SK-N-SH (cell line): ENCODE results near the gene RAB7B. TPM values are rescaled to one million over a fixed set of nuclear protein-coding genes. Genes with fewer than 3 reads are reported as not detected.

Source experiments
- CTCF ChIA-PET: fragments of 300-600, 350-600 bp; formaldehyde crosslinking; extraction: SDS; loops from one replicate; lab custom pipeline; 2021; lab: Yijun Ruan, JAX
- POLR2A ChIA-PET: fragments of 350-600 bp; sonication (Branson Sonifier 250); formaldehyde crosslinking; extraction: SDS; loops from one replicate; lab custom pipeline; 2020; ENCODE audit warnings: antibody characterized with exemption, inconsistent platforms; lab: Yijun Ruan, JAX
- DNase-seq: peaks from one replicate; pipeline ENCODE4 v3.0.0; 2012
- H2AFZ ChIP-seq: fragments of 200-600 bp; sonication (generic); 2 replicates; pipeline ENCODE4 v1.8.1; 2016; ENCODE audit warnings: antibody characterized with exemption, mild to moderate bottlenecking, low read depth
- H3F3A ChIP-seq: fragments of 200-600 bp; sonication (generic); replicated peaks from 2 replicates; pipeline ENCODE3; 2016; ENCODE audit warnings: antibody characterized with exemption, mild to moderate bottlenecking; ENCODE audit not compliant: insufficient read depth
- H3K27ac ChIP-seq, 2 experiments: fragments of 200-500 bp in 1 of 2; fragments of 200-600 bp in 1 of 2; sonication (Bioruptor generic) in 1 of 2; sonication (generic), shearing (Covaris generic) in 1 of 2; 2 replicates each; pipeline versions ENCODE4 v1.5.1 to v1.6.1; 2014 to 2016; ENCODE audit warnings: low read depth in 2 of 2, inconsistent platforms in 1 of 2, low read length in 1 of 2, mild to moderate bottlenecking in 1 of 2, mixed read lengths in 1 of 2
- H3K27me3 ChIP-seq: fragments of 200-600 bp; sonication (generic), shearing (Covaris generic); 2 replicates; pipeline ENCODE4 v1.6.1; 2016; ENCODE audit warnings: mixed run types; ENCODE audit not compliant: insufficient read depth
- H3K36me3 ChIP-seq, 2 experiments: fragments of 200-500 bp in 1 of 2; fragments of 200-600 bp in 1 of 2; sonication (Bioruptor generic) in 1 of 2; sonication (generic) in 1 of 2; replicated peaks in 1 of 2; 2 replicates each; pipeline versions ENCODE3 to v1.5.1; 2014 to 2016; ENCODE audit warnings: low read length in 1 of 2, mild to moderate bottlenecking in 1 of 2; ENCODE audit not compliant: insufficient read depth in 2 of 2, control insufficient read depth in 1 of 2
- H3K4me1 ChIP-seq, 2 experiments: fragments of 200-500 bp in 1 of 2; fragments of 200-600 bp in 1 of 2; sonication (Bioruptor generic) in 1 of 2; sonication (generic), shearing (Covaris generic) in 1 of 2; 2 replicates each; pipeline versions ENCODE4 v1.5.1 to v1.6.1; 2014 to 2016; ENCODE audit warnings: low read depth in 1 of 2, low read length in 1 of 2, mixed run types in 1 of 2; ENCODE audit not compliant: insufficient read depth in 2 of 2, control insufficient read depth in 1 of 2
- H3K4me2 ChIP-seq: fragments of 200-600 bp; sonication (generic), shearing (Covaris generic); 2 replicates; pipeline ENCODE4 v1.6.1; 2017; ENCODE audit warnings: mixed run types
- H3K4me3 ChIP-seq, 2 experiments: fragments of 200-500 bp in 1 of 2; fragments of 200-600 bp in 1 of 2; sonication (Bioruptor generic) in 1 of 2; sonication (generic), shearing (Covaris generic) in 1 of 2; 2 replicates each; pipeline versions ENCODE4 v1.5.1 to v1.8.1; 2014 to 2016; ENCODE audit warnings: low read depth in 2 of 2, inconsistent platforms in 1 of 2, low read length in 1 of 2, mild to moderate bottlenecking in 1 of 2, mixed read lengths in 1 of 2, moderate library complexity in 1 of 2
- H3K79me2 ChIP-seq: fragments of 200-600 bp; sonication (generic); 2 replicates; pipeline ENCODE4 v1.8.1; 2017; ENCODE audit warnings: mild to moderate bottlenecking; ENCODE audit not compliant: insufficient read depth
- H3K9ac ChIP-seq: fragments of 200-600 bp; sonication (generic); 2 replicates; pipeline ENCODE4 v1.6.1; 2017; ENCODE audit warnings: mixed run types
- H3K9me2 ChIP-seq: fragments of 200-600 bp; sonication (generic); 2 replicates; pipeline ENCODE4 v1.6.1; 2017; ENCODE audit warnings: mixed run types
- H3K9me3 ChIP-seq: fragments of 200-600 bp; sonication (generic); 2 replicates; pipeline ENCODE4 v1.6.1; 2017; ENCODE audit warnings: mixed run types, mild to moderate bottlenecking, moderate library complexity
- H4K20me1 ChIP-seq: fragments of 200-600 bp; sonication (generic); 2 replicates; pipeline ENCODE4 v1.6.1; 2017; ENCODE audit warnings: mild to moderate bottlenecking, mixed run types; ENCODE audit not compliant: insufficient read depth
- CHD2 ChIP-seq: fragments of 150-350 bp; IDR thresholded peaks from 2 replicates; pipeline ENCODE4 v1.6.1; 2018; ENCODE audit warnings: low read length; ENCODE audit not compliant: partially characterized antibody
- ELF1 ChIP-seq: IDR thresholded peaks from 2 replicates; pipeline ENCODE4 v1.4.0; 2012
- EP300 ChIP-seq, 2 experiments: IDR thresholded peaks; 2 replicates each; pipeline versions ENCODE4 v1.4.0 to v1.6.1; 2012; ENCODE audit warnings: borderline replicate concordance in 1 of 2, low read depth in 1 of 2, low read length in 1 of 2
- FOXJ3 ChIP-seq: sonication (generic); formaldehyde crosslinking; IDR thresholded peaks from 2 replicates; pipeline ENCODE4 v1.5.1; 2020; ENCODE audit warnings: mild to moderate bottlenecking, missing genetic modification reagents
- FOXM1 ChIP-seq: IDR thresholded peaks from 2 replicates; pipeline ENCODE4 v1.4.0; 2012; ENCODE audit warnings: low read depth, mild to moderate bottlenecking
- GATA2 ChIP-seq: sonication (generic); formaldehyde crosslinking; IDR thresholded peaks from 2 replicates; pipeline ENCODE4 v1.5.0; 2020; ENCODE audit warnings: mild to moderate bottlenecking, missing genetic modification reagents
- JUND ChIP-seq: IDR thresholded peaks from 2 replicates; pipeline ENCODE4 v1.4.0; 2012
- MAX ChIP-seq: IDR thresholded peaks from 2 replicates; pipeline ENCODE4 v1.4.0; 2012; ENCODE audit warnings: low read depth
- MEF2A ChIP-seq: IDR thresholded peaks from 2 replicates; pipeline ENCODE4 v1.4.0; 2012; ENCODE audit warnings: low read depth, borderline replicate concordance
- NRF1 ChIP-seq: IDR thresholded peaks from 2 replicates; pipeline ENCODE4 v1.6.1; 2012; ENCODE audit warnings: low read depth, mild to moderate bottlenecking, low read length
- RAD21 ChIP-seq: IDR thresholded peaks from 2 replicates; pipeline ENCODE4 v1.6.1; 2012; ENCODE audit warnings: mild to moderate bottlenecking, low read length
- RFX5 ChIP-seq: IDR thresholded peaks from 2 replicates; pipeline ENCODE4 v1.6.1; 2012; ENCODE audit warnings: mild to moderate bottlenecking, improper control_type of control experiment, low read length
- RXRA ChIP-seq: IDR thresholded peaks from 2 replicates; pipeline ENCODE4 v1.4.0; 2012; ENCODE audit warnings: low read depth, mild to moderate bottlenecking, borderline replicate concordance
- SIN3A ChIP-seq: IDR thresholded peaks from 2 replicates; pipeline ENCODE4 v1.6.1; 2012; ENCODE audit warnings: low read depth, mild to moderate bottlenecking, low read length, moderate library complexity, borderline replicate concordance
- TCF12 ChIP-seq: IDR thresholded peaks from 2 replicates; pipeline ENCODE4 v1.4.0; 2012
- TEAD4 ChIP-seq: IDR thresholded peaks from 2 replicates; pipeline ENCODE4 v1.4.0; 2012; ENCODE audit warnings: mild to moderate bottlenecking, borderline replicate concordance; ENCODE audit not compliant: insufficient read depth
- USF2 ChIP-seq: fragments of 150-350 bp; IDR thresholded peaks from 2 replicates; pipeline ENCODE4 v1.6.1; 2017; ENCODE audit warnings: antibody characterized with exemption, low read length, low read depth, borderline replicate concordance
- WGBS: methylation state at CpG from one replicate; pipeline ENCODE4 v1.1.6; 2017; ENCODE audit warnings: low lambda C conversion rate; 5-methylcytosine and 5-hydroxymethylcytosine counted together
- polyA plus RNA-seq, 3 experiments: library from polyadenylated mRNA; depleted of rRNA; stranded (reverse); fragments of >200 nt; gene quantifications; 2 replicates each; pipeline ENCODE4 v1.2.3, GENCODE V29; 2012
- TF ChIP-seq, protein P1 (sequence below): IDR thresholded peaks from 2 replicates; pipeline ENCODE4; 2012

RAB7B gene
- polyA plus RNA-seq, 1 of the 3 experiments (the other 2 are of a cell fraction) = 0.15 TPM

DNA sequence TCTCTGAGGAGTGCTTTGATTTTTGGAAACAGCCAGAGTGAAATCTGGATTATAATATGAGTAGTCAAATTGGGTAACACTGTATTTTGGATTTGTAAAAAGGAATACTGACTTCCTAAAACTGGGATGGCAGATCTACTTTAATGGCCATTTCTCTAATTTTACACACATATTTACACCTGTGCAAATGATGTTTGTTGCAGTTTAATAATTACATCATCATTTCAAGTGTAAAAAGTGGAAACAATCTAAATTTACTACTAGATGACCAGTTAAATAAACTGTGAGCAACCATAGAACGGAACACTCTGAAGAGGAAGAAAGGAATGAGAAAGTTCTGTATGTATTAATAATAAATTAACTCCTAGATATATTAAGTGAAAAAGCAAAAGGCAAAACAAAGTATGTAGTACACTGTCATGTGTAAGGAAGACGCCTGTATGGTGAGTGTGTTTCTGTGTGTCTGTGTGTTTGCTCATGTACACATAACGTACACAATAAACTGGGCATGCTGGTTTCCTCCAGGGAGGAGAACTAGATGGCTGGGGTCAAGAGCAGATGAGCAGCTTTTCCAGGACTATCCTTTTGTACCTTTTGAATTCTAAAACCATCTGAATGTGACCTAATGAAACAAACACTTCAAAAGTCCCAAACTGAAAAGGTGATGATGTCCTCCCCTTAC is 46.9 kb upstream of the RAB7B start:
- H3K27ac ChIP-seq = no peak overlapping the region
- 63% methylated on average over 3 of the region's 3 CpGs for WGBS

GRCh38 chr1:206049293-206049692 is 46.1 kb upstream of the RAB7B start:
- Histone ChIP-seq H3K4me3 (no peak overlapping the region), H3K9ac (no peak overlapping the region)
- TF ChIP-seq USF2 (no peak), JUND (no peak), RXRA (no peak), RFX5 (no peak), TEAD4 (no peak), CHD2 (no peak), GATA2 (CRISPR knock-in tag) (no peak), ELF1 (no peak), MAX (no peak), EP300 (IDR thresholded peaks at IDR 0.05; ENCODE audit: borderline replicate concordance in 1 of 2, low read depth in 1 of 2, low read length in 1 of 2) (no peak), FOXM1 (no peak), NRF1 (no peak), SIN3A (no peak), RAD21 (no peak), TCF12 (no peak)
- TF ChIP-seq, protein P1, sequence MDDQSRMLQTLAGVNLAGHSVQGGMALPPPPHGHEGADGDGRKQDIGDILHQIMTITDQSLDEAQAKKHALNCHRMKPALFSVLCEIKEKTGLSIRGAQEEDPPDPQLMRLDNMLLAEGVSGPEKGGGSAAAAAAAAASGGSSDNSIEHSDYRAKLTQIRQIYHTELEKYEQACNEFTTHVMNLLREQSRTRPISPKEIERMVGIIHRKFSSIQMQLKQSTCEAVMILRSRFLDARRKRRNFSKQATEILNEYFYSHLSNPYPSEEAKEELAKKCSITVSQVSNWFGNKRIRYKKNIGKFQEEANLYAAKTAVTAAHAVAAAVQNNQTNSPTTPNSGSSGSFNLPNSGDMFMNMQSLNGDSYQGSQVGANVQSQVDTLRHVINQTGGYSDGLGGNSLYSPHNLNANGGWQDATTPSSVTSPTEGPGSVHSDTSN = no peak
- TF ChIP-seq, all 33 proteins: peak for 0
- H3K4me1 ChIP-seq = no peaks in the 10 kb centered on the region
- H3K27ac ChIP-seq = no peak overlapping the region
- no peaks in the 10 kb centered on the region for H3F3A ChIP-seq
- H4K20me1 ChIP-seq = no peaks in the 10 kb centered on the region
- no peak overlapping the region for H3K4me2 ChIP-seq
- no peaks in the 10 kb centered on the region for H3K36me3 ChIP-seq
- no peak for DNase-seq
- H2AFZ ChIP-seq = no peak overlapping the region
- H3K9me2 ChIP-seq = no peaks in the 10 kb centered on the region
- H3K79me2 ChIP-seq = no peaks in the 10 kb centered on the region
- CTCF ChIA-PET = no interaction called here
- peaks cover 11% of the 10 kb centered on the region; the same call in 1 of the 2 replicates for H3K27me3 ChIP-seq
- POLR2A ChIA-PET = no interaction called here
- H3K9me3 ChIP-seq = peaks cover 6% of the 10 kb centered on the region; the same call in 1 of the 2 replicates

More for the DNA sequence above, 46.9 kb upstream of the RAB7B start:
- Histone ChIP-seq H2AFZ (no peak overlapping the region), H3K79me2 (no peaks in the 10 kb centered on the region), H3K4me2 (no peak overlapping the region), H3K27me3 (peaks cover 11% of the 10 kb centered on the region; the same call in 1 of the 2 replicates), H3K36me3 (no peaks in the 10 kb centered on the region), H3K9me3 (peaks cover 6% of the 10 kb centered on the region; the same call in 1 of the 2 replicates), H3K4me1 (no peaks in the 10 kb centered on the region), H3F3A (no peaks in the 10 kb centered on the region), H3K9ac (no peak overlapping the region), H3K4me3 (no peak overlapping the region), H4K20me1 (no peaks in the 10 kb centered on the region), H3K9me2 (no peaks in the 10 kb centered on the region)
- DNase-seq = no peak
- CTCF ChIA-PET = no interaction called here
- TF ChIP-seq MEF2A (no peak), MAX (no peak), FOXJ3 (CRISPR knock-in tag) (no peak), EP300 (IDR thresholded peaks at IDR 0.05; ENCODE audit: borderline replicate concordance in 1 of 2, low read depth in 1 of 2, low read length in 1 of 2) (no peak), TEAD4 (no peak)
- POLR2A ChIA-PET = no interaction called here
